B cell (primary cell): ENCODE measurements around the gene ASCL5.

Experiments used
- EZH2 ChIP-seq: IDR thresholded peaks from 2 replicates; pipeline ENCODE4 v1.6.1; 2012; ENCODE audit warnings: borderline replicate concordance, low read depth, mild to moderate bottlenecking, moderate library complexity, low read length; ENCODE audit not compliant: insufficient read depth, poor library complexity, severe bottlenecking
- TF ChIP-seq, protein P1 (sequence below): fragments of 200-600 bp; IDR thresholded peaks from one replicate; pipeline ENCODE4 v1.8.0; 2022; ENCODE audit warnings: antibody characterized with exemption, mild to moderate bottlenecking

DNA sequence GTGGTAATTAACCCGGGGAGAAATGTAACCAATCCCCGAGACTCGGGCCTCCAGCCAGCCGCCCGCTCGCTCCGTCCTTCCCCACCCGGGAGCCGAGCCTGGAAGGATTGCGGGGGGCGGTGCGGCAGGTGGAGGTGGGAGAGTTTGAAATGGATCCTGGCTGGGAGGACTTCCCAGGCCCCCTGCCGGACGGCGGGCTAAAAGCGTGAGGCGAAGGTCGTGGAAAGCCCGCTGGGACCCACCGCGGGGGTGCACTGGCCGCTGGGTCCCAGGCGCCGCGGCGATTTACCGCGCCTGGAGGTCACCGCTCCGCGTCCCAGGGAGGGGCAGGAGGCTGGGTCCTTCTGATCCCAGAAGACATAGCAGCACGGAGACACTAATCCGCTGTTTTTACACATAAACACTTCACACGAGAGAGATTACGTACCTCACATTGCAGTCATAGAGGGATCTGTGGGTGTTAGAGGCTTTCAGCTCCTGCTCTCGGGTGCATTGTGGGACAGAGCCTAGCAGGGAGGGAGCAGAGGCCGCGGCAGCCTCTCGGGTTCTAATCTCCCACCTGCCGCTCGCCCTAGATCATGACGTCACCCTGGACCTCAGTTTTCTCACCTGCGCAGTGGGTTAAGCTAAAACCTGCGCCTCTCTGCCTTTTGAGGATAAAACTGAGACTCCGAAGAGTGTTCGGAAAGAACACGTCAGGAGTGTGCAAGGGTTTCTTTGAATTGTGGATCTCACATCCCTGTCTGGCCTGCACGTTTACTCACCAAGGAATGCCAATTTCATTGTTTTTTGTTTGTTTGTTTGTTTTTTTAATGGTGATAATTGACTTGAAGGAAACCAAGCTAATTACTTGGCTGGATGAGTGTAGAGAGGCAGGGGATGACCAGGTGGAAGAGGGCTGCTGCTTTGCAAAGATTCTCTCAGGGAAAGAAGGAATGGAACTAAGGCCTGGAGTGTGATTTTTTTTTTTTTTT is 44.4 kb upstream of the ASCL5 start:
- TF ChIP-seq, protein P1, sequence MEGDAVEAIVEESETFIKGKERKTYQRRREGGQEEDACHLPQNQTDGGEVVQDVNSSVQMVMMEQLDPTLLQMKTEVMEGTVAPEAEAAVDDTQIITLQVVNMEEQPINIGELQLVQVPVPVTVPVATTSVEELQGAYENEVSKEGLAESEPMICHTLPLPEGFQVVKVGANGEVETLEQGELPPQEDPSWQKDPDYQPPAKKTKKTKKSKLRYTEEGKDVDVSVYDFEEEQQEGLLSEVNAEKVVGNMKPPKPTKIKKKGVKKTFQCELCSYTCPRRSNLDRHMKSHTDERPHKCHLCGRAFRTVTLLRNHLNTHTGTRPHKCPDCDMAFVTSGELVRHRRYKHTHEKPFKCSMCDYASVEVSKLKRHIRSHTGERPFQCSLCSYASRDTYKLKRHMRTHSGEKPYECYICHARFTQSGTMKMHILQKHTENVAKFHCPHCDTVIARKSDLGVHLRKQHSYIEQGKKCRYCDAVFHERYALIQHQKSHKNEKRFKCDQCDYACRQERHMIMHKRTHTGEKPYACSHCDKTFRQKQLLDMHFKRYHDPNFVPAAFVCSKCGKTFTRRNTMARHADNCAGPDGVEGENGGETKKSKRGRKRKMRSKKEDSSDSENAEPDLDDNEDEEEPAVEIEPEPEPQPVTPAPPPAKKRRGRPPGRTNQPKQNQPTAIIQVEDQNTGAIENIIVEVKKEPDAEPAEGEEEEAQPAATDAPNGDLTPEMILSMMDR = peak; percentile 54
- no peak for TF ChIP-seq EZH2
